Measurements from ENCODE around the gene EXOC3L4.

The EXOC3L4 gene

GRCh38 chr14:103071544-103072251 lies 22.8 kb upstream of the EXOC3L4 start:
- no peak for DNase-seq

GRCh38 chr14:103072595-103073366 lies 21.7 kb upstream of the EXOC3L4 start:
- DNase-seq: no peak

GRCh38 chr14:103073367-103073875 lies 21.1 kb upstream of the EXOC3L4 start:
- no peak for DNase-seq

- no peak for DNase-seq
These were observed 20.4 kb upstream of the EXOC3L4 start for GRCh38 chr14:103073876-103074728.

- DNase-seq: no peak
These were observed 19.7 kb upstream of the EXOC3L4 start for GRCh38 chr14:103074729-103075367.

GRCh38 chr14:103078420-103078749 lies 16.1 kb upstream of the EXOC3L4 start:
- DNase-seq: peak; percentile 40

- no peak for DNase-seq
These were observed 15.5 kb upstream of the EXOC3L4 start for GRCh38 chr14:103078860-103079587.

GRCh38 chr14:103081951-103082350 lies 12.6 kb upstream of the EXOC3L4 start:
- DNase-seq: no peak

GRCh38 chr14:103084021-103084919 lies 10.3 kb upstream of the EXOC3L4 start, which contains the start of gene LBHD2:
TSS of gene LBHD2 (plus strand) at chr14:103084210. CDS start at chr14:103086013, 1,803 bp downstream.
- DNase-seq: no peak

GRCh38 chr14:103085106-103086091 lies 9.1 kb upstream of the EXOC3L4 start:
- no peak for DNase-seq

GRCh38 chr14:103086771-103087342 lies 7.7 kb upstream of the EXOC3L4 start:
- DNase-seq: no peak

- DNase-seq: no peak
These were observed 7.1 kb upstream of the EXOC3L4 start for GRCh38 chr14:103087343-103087835.

- no peak for DNase-seq
These were observed 5.6 kb upstream of the EXOC3L4 start for GRCh38 chr14:103088921-103089320.

GRCh38 chr14:103089386-103090335 lies 4.9 kb upstream of the EXOC3L4 start:
- no peak for DNase-seq

- DNase-seq: no peak
These were observed 4.0 kb upstream of the EXOC3L4 start for GRCh38 chr14:103090481-103091020.

- DNase-seq: no peak
These were observed 3.3 kb upstream of the EXOC3L4 start for GRCh38 chr14:103091041-103091882.

- no peak for DNase-seq
These were observed 2.7 kb upstream of the EXOC3L4 start for GRCh38 chr14:103091883-103092222.
